ENCODE results near the gene NHERF2.
A peak's percentile ranks its signal among the peaks of the same experiment; 100 is the strongest.

NHERF2 gene

GRCh38 chr16:2026461-2027023 lies at the start of gene NHERF2:
Gene NHERF2, plus strand, starts transcription at chr16:2026902. Its CDS starts 104 bp downstream, at chr16:2027006.
- no peak for DNase-seq

- DNase-seq = no peak
These were observed 49.5 kb upstream of the NHERF2 start for GRCh38 chr16:1976951-1977874.

DNA sequence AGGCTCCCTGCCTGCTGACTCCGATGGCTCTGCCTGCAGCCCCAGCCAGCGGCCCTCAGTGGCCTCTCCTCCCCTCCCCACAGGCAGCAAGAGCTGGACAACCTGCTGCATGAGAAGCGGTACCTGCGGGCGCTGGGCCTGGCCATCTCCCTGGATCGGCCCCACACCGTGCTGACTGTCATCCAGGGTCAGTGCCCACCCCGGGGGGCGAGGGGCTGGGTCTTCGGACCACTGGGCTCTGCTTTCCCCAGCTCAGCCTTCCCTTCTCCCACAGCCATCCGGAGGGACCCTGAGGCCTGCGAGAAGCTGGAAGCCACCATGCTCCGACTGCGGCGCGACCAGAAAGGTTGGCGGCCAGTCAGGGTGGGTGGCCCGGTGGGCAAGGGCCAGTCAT lies 48.8 kb upstream of the NHERF2 start:
- no peak for DNase-seq

GRCh38 chr16:1978476-1979120 lies 48.1 kb upstream of the NHERF2 start:
- DNase-seq = no peak

DNA sequence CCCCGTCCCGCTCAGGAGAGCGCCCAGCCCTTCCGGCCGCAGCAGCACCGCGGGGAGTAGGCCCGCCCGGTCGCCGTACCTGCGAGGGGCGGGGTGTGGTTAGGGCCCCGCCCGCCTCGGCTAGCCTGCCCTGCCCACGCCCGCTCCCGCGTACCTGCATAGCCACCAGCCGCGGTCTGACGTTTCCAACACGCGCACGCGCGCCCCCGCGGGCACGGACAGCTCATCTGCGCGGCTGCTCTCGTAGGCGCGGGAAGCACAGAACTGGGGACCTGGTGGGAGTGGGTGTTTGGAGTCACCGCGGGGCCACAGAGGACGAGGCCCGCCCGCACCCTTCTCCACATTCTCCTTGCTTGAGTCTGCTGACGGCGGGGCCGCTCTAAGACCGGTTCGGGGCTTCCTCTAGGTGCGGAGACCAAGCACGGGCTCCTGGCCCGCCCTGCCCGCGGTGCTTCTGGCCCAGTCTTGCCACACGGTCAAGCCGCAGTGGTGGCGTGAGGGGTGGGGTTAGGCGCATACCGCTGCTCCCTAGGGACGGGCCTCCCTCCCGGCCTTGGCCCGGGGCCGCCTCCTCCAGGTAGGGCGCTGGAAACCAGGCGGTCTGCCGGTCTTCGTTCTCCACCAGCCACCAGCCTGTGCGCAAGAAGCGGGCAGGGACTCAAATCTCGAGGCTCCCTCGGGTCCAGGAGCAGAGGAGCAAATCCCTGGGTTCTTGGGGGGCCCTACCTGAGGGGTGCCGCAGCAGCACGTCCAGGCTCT lies 47.3 kb upstream of the NHERF2 start:
- no peak for DNase-seq

DNA sequence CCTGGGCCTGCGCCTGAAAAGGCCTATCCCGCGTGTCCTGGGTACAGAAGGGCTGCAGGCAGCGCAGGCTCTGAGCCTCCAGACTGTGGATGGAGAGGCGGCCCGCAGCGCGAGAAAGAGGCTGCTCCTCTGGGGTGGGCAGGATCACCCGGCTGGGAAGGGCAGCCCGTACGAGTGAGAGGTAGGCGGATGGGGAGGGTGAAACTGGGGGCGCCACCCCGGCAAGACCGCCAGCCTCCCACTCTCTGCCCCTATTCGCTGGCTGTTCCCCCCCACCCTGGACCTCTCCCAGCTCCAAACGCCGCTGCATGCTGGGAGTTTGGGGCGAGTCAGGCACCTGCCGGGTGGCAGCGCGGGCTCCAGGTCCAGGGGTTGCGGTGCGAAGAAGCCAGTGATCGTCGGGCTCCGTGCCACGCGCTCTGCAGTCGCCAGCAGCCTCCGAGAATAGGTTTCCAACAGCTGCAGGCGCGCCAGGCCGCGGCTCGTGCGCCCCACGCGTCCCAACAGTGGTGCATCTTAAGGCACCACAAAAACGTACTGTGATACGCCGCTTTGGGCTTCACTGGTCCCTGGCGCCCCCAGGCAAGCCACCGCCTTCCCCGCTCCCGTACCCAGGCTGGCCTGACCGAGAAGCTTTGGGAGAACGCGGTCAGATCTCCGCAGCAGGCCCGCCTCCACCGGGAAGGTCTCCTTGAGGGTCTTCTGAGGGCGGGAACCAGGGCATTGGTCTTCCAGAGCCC lies 46.5 kb upstream of the NHERF2 start:
- DNase-seq = no peak

DNA sequence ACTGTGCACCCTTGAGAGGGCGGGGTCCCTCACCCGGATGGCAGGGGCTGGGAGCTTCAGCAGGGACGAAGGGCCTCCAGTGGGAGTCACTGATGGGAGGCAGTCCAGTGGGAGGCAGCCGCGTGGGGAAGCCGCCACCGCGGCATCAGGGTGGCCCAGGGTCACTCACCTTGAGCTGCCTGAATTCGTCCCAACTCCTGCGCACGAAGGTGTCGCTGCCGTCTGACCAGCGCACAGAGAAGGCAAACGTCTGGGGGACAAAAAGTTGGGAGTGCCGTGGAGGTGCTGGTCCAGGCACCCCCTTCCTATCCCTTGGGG lies 46.0 kb upstream of the NHERF2 start:
- no peak for DNase-seq

DNA sequence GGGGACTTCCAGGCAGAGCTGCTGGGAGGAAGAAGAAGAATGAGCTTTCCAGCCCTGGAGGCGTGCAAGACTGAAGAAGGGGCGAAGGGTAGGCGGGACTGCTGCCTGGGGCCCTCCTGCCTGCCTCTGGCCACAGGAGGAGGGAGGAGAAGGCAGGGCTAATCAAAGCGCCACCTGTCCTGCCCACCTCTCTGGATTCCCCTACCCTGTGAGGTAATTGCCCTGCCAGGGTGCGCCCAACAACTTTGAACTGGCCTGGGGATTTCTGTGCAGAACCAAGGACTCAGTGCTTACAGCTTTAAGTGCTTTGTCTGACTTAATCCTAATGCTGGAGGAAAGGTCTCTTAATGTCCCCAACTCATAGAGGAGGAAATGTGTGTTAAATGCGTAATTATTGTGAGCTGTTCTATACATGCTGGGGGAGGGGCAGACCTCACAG lies 45.3 kb upstream of the NHERF2 start, which contains the start of gene NOXO1:
Gene NOXO1, minus strand, starts transcription at position 72 of the 439 bp plus-strand sequence. CDS start 290 bp downstream, outside the sequence.
- no peak for DNase-seq

DNA sequence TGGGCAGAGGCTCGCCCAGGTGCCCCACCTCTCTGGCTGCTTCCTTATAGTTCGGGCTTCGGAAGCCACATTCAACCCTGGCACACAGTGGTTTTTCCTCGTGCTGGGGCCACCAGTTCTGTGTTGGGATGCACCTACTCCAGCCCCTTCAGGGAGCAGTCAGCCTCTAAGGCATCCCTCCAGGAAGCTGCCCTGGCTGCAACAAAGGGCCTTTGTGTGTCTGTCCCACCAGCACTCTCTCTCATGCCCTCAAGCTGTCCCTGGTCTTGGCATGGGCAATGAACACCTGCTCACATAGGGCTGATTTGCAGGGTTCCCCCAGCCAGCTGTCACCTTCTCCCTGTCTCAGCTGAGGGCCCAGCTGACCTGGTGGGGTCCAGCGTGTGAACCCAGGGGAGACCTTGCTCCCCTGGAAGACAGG lies 44.7 kb upstream of the NHERF2 start:
- DNase-seq = no peak

GRCh38 chr16:1982991-1983543 lies 43.6 kb upstream of the NHERF2 start:
- DNase-seq = no peak

- DNase-seq = peak; percentile 68
These were observed 43.0 kb upstream of the NHERF2 start, which contains the start of gene GFER for GRCh38 chr16:1983544-1984346. Gene GFER, plus strand, starts transcription at chr16:1984193. Its CDS starts 26 bp downstream, at chr16:1984219.

- no peak for DNase-seq
These were observed 42.1 kb upstream of the NHERF2 start for GRCh38 chr16:1984347-1985225.

DNA sequence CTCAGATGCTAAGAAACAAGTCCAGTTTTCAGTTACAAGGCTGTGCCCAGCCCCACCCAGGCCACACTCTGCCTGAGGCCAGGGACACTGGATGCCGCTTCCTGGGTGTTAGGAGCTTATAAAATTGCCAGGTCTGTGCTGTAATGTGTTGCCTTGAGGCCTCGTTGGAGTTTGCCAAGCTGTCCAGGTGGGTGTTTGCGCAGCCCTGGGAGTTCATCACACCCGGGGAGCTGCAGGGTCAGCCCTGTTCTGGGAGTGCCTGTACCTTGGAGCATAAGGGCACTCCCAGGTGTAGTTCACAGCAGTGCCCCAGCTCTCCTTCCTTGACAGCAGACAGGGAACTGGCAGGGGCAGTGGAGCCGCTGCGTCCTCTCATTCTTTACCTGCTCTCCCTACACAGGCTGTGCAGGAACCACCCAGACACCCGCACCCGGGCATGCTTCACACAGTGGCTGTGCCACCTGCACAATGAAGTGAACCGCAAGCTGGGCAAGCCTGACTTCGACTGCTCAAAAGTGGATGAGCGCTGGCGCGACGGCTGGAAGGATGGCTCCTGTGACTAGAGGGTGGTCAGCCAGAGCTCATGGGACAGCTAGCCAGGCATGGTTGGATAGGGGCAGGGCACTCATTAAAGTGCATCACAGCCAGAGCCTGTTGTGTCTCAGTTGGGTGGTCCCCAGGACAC lies 41.1 kb upstream of the NHERF2 start:
- no peak for DNase-seq

- DNase-seq = no peak
These were observed 39.5 kb upstream of the NHERF2 start for GRCh38 chr16:1987198-1987597.

DNA sequence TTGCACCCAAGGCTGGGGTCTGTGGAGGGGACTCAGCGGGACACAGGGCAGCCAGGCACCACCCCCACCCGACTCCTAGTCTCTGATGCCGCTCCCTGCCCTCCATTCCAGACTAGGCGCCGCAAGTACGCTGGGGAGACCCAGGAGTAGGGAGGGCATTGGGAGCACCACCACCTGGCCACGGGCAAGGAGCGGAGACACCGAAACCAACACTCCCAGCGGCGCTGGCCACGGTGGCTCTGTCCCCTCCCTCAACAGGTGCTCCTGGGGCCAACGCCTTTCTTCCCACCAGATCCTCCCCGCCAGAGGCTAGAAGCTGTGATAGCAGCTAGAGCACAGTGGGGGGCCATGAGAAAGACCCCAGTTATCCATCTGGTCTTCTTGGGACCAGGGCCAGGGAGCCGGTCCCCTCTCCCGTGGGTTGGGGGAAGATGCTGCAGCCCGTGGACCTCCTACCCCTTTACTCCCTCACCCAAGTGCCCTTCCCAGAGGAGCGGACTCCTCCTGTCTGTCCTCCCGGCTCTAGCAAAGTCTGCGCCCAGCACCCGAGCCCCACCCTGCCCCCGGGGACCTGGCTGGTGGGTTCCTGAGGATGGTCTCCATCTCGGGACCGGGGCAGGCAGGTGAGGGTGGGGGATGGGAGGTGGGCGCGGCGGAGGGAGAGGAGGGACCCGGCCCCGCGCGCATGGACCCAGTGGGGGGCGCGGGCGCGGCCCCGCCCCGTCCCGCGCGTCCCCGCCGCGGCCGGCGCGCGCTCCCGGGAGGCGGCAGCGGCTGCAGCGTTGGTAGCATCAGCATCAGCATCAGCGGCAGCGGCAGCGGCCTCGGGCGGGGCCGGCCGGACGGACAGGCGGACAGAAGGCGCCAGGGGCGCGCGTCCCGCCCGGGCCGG lies 37.2 kb upstream of the NHERF2 start, which contains the start of gene SYNGR3:
Gene SYNGR3, plus strand, starts transcription at position 762 of the 892 bp plus-strand sequence. CDS start 133 bp downstream, outside the sequence.
- no peak for DNase-seq

DNA sequence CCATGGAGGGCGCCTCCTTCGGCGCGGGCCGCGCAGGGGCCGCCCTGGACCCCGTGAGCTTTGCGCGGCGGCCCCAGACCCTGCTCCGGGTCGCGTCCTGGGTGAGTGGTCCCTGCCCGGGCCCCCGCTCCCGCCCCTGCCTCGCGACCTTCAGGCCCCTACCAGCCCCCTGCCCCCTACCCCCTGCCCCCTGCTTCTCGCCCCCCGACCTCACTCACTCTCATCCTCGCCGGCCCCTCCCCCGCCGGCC lies 36.7 kb upstream of the NHERF2 start:
- DNase-seq = no peak

GRCh38 chr16:1990351-1991134 lies 36.2 kb upstream of the NHERF2 start:
- DNase-seq = peak; percentile 24

Measured in CD4-positive, alpha-beta T cell treated with Interleukin-4 for 4 hours (primary cell).